SK-N-SH treated with all-trans-retinoic acid at 6 μM for 48 hours (cell line): Measurements from ENCODE around the gene BHLHA15.

Source experiments
- ATAC-seq: fragments of 200-7000 bp; cut with Tn5 transposase; 3 replicates; pipeline ENCODE4 v1.9.1; 2020; ENCODE audit warnings: mild to moderate bottlenecking, moderate library complexity
- ARNTL ChIP-seq: fragments of 450-650 bp; formaldehyde crosslinking; IDR thresholded peaks from 2 replicates; pipeline ENCODE4 v1.5.0; 2020; ENCODE audit warnings: low read depth, mild to moderate bottlenecking, moderate library complexity, borderline replicate concordance
- BACH2 ChIP-seq: fragments of 250-450 bp; sonication (Bioruptor Pico); IDR thresholded peaks from 2 replicates; pipeline ENCODE4 v1.9.0; 2021; ENCODE audit warnings: mild to moderate bottlenecking, borderline replicate concordance
- CSDC2 ChIP-seq: fragments of 250-450 bp; sonication (Bioruptor Pico); IDR thresholded peaks from 2 replicates; pipeline ENCODE4 v1.5.0; 2020; ENCODE audit warnings: mild to moderate bottlenecking, moderate library complexity
- ESRRG ChIP-seq: fragments of 250-450 bp; sonication (Bioruptor Pico); IDR thresholded peaks from 2 replicates; pipeline ENCODE4 v1.6.1; 2021; ENCODE audit warnings: mild to moderate bottlenecking
- GLIS3 ChIP-seq: fragments of 250-450 bp; sonication (Bioruptor Pico); IDR thresholded peaks from 2 replicates; pipeline ENCODE4 v1.5.0; 2020; ENCODE audit warnings: mild to moderate bottlenecking, moderate library complexity
- ISL1 ChIP-seq: fragments of 250-450 bp; sonication (Bioruptor Pico); IDR thresholded peaks from 2 replicates; pipeline ENCODE4 v2.1.2; 2022; ENCODE audit warnings: mild to moderate bottlenecking, moderate library complexity
- OSR1 ChIP-seq: fragments of 250-450 bp; sonication (Bioruptor Pico); IDR thresholded peaks from 2 replicates; pipeline ENCODE4 v1.8.0; 2022; ENCODE audit warnings: moderate library complexity, mild to moderate bottlenecking, inconsistent platforms
- RARB ChIP-seq: fragments of 250-450 bp; sonication (Bioruptor Pico); IDR thresholded peaks from 2 replicates; pipeline ENCODE4 v1.8.0; 2021; ENCODE audit warnings: mild to moderate bottlenecking, moderate library complexity
- SNAI2 ChIP-seq: fragments of 250-450 bp; sonication (Bioruptor Pico); IDR thresholded peaks from 2 replicates; pipeline ENCODE4 v1.5.0; 2020; ENCODE audit warnings: mild to moderate bottlenecking, moderate library complexity
- TCF4 ChIP-seq: fragments of 250-450 bp; sonication (Bioruptor Pico); IDR thresholded peaks from 2 replicates; pipeline ENCODE4 v1.8.0; 2021; ENCODE audit warnings: mild to moderate bottlenecking, moderate library complexity, borderline replicate concordance
- TOX ChIP-seq: fragments of 250-450 bp; sonication (Bioruptor Pico); IDR thresholded peaks from 2 replicates; pipeline ENCODE4 v1.8.0; 2021; ENCODE audit warnings: mild to moderate bottlenecking, moderate library complexity, borderline replicate concordance
- ZC3H10 ChIP-seq: fragments of 250-450 bp; sonication (Bioruptor Pico); IDR thresholded peaks from 2 replicates; pipeline ENCODE4 v1.5.1; 2021; ENCODE audit warnings: mild to moderate bottlenecking, moderate library complexity
- ZFP3 ChIP-seq: fragments of 250-450 bp; sonication (Bioruptor Pico); IDR thresholded peaks from 2 replicates; pipeline ENCODE4 v1.5.0; 2020; ENCODE audit warnings: mild to moderate bottlenecking, moderate library complexity
- ZFP30 ChIP-seq: fragments of 450-650 bp; formaldehyde crosslinking; IDR thresholded peaks from 2 replicates; pipeline ENCODE4 v1.5.0; 2022; ENCODE audit warnings: mild to moderate bottlenecking, moderate library complexity
- ZNF565 ChIP-seq: fragments of 450-650 bp; formaldehyde crosslinking; conservative IDR thresholded peaks from 2 replicates; pipeline ENCODE4 v1.5.0; 2020; ENCODE audit warnings: low read depth, mild to moderate bottlenecking, moderate library complexity
- ZNF70 ChIP-seq: fragments of 450-650 bp; formaldehyde crosslinking; IDR thresholded peaks from 2 replicates; pipeline ENCODE4 v1.5.0; 2020; ENCODE audit warnings: mild to moderate bottlenecking, moderate library complexity
- ZNF8 ChIP-seq: fragments of 450-650 bp; formaldehyde crosslinking; IDR thresholded peaks from 2 replicates; pipeline ENCODE4 v1.5.0; 2020; ENCODE audit warnings: mild to moderate bottlenecking, moderate library complexity
- TF ChIP-seq, protein P1 (sequence below): fragments of 250-450 bp; sonication (Bioruptor Pico); IDR thresholded peaks from 2 replicates; pipeline ENCODE4 v1.5.0; 2020; ENCODE audit warnings: mild to moderate bottlenecking, moderate library complexity
- TF ChIP-seq, protein P2 (sequence below): fragments of 250-450 bp; sonication (Bioruptor Pico); IDR thresholded peaks from 2 replicates; pipeline ENCODE4 v1.5.1; 2020; ENCODE audit warnings: low read depth, mild to moderate bottlenecking, moderate library complexity
- TF ChIP-seq, protein P3 (sequence below): fragments of 250-450 bp; sonication (Bioruptor Pico); IDR thresholded peaks from 2 replicates; pipeline ENCODE4 v1.8.0; 2021; ENCODE audit warnings: low read depth, mild to moderate bottlenecking, moderate library complexity, borderline replicate concordance
- TF ChIP-seq, protein P4 (sequence below): fragments of 250-450 bp; sonication (Bioruptor Pico); IDR thresholded peaks from 2 replicates; pipeline ENCODE4 v1.8.0; 2020; ENCODE audit warnings: mild to moderate bottlenecking, moderate library complexity, borderline replicate concordance

Gene BHLHA15

DNA sequence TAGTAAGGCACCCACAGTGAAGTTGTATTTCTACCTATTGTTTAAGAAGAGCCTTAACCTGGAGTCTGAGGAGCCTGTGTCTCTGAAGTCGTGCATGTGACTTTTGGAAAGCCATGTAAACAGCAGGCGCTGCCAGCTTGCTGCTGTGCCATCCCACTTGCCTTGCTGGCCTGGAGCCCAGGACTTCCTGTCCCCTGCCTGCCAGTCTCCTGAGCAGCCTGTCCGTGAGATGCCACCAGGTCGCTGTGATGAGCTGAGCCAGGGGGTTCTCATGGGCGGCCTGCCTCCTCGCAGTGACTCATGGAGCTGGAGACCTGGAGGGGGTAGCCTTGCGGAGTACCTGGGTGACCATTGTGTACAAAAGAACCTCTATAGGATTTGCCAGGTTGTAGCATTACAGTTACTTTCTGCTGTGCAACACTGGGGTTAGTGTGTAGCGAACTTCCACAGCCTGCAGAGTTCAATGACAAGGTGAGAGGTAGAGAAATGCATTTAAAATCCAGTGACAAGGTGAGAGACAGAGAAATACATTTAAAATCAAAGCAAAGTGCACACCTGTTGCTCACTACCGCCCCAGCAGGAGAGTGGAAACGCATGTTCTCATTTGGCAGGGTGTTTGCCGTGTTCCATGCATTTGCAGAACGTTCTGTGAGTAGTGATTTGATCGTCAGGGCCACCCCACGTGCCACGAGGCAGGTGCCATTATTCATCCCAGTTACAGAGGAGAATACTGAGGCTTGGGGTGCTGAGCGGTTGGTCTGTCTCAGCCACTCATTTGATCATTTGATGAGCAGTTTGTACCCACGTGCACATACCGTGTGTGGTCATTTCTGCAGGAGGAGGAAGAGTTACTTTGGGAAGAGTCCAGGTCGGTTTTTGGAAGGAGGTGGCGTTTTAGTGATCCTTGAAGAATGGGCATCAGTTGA lies 36.6 kb upstream of the BHLHA15 start:
- TF ChIP-seq CSDC2 (CRISPR knock-in tag) (no peak), ZFP3 (CRISPR knock-in tag) (no peak), ESRRG (CRISPR knock-in tag) (no peak), ZNF565 (CRISPR knock-in tag) (no peak), TCF4 (CRISPR knock-in tag) (no peak), ZNF70 (CRISPR knock-in tag) (no peak), ZFP30 (CRISPR knock-in tag) (no peak), SNAI2 (CRISPR knock-in tag) (no peak), GLIS3 (CRISPR knock-in tag) (no peak), BACH2 (no peak), ARNTL (no peak), TOX (CRISPR knock-in tag) (no peak), ZNF8 (CRISPR knock-in tag) (no peak), OSR1 (CRISPR knock-in tag) (no peak)
- TF ChIP-seq, protein P1, sequence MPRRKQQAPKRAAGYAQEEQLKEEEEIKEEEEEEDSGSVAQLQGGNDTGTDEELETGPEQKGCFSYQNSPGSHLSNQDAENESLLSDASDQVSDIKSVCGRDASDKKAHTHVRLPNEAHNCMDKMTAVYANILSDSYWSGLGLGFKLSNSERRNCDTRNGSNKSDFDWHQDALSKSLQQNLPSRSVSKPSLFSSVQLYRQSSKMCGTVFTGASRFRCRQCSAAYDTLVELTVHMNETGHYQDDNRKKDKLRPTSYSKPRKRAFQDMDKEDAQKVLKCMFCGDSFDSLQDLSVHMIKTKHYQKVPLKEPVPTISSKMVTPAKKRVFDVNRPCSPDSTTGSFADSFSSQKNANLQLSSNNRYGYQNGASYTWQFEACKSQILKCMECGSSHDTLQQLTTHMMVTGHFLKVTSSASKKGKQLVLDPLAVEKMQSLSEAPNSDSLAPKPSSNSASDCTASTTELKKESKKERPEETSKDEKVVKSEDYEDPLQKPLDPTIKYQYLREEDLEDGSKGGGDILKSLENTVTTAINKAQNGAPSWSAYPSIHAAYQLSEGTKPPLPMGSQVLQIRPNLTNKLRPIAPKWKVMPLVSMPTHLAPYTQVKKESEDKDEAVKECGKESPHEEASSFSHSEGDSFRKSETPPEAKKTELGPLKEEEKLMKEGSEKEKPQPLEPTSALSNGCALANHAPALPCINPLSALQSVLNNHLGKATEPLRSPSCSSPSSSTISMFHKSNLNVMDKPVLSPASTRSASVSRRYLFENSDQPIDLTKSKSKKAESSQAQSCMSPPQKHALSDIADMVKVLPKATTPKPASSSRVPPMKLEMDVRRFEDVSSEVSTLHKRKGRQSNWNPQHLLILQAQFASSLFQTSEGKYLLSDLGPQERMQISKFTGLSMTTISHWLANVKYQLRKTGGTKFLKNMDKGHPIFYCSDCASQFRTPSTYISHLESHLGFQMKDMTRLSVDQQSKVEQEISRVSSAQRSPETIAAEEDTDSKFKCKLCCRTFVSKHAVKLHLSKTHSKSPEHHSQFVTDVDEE (CRISPR knock-in tag) = no peak
- ATAC-seq = no peak

DNA sequence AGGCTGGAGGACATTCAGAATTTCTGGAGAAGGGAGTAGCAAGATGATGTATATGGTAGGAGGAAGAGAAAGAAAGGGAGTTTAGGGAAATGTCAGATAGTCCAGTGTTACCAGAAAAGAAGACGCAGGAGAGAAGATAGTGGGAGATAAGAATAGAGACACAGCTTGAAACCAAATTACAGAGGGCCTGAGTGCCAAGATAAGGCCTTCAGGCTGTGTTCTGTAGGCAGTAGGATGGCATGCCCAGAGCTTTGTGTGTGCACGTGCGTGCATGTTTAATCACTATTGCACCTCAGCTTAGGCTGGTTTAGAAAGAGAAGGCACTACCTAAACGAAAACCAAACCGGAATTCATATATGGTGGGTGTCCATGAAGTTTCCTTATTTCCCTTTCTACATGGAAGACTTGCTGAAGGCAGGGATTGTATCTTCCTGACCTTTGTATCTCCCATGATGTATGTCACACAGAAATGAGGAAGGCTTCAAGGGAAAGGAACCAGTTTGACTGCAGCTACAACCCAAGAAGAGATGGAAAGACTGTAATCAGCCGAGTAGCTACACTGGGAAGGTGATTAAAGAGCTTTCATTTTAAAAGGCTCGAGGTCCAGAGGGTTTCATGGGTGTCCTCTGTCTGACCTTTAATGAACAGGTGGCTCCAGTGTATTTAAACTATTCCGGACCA lies 35.8 kb upstream of the BHLHA15 start:
- TF ChIP-seq ZNF70 (CRISPR knock-in tag) (no peak), ESRRG (CRISPR knock-in tag) (no peak), ARNTL (no peak), GLIS3 (CRISPR knock-in tag) (no peak), ISL1 (CRISPR knock-in tag) (no peak), RARB (CRISPR knock-in tag) (no peak), SNAI2 (CRISPR knock-in tag) (no peak), BACH2 (no peak), TOX (CRISPR knock-in tag) (no peak), CSDC2 (CRISPR knock-in tag) (no peak), ZNF8 (CRISPR knock-in tag) (no peak)
- TF ChIP-seq, protein P2, sequence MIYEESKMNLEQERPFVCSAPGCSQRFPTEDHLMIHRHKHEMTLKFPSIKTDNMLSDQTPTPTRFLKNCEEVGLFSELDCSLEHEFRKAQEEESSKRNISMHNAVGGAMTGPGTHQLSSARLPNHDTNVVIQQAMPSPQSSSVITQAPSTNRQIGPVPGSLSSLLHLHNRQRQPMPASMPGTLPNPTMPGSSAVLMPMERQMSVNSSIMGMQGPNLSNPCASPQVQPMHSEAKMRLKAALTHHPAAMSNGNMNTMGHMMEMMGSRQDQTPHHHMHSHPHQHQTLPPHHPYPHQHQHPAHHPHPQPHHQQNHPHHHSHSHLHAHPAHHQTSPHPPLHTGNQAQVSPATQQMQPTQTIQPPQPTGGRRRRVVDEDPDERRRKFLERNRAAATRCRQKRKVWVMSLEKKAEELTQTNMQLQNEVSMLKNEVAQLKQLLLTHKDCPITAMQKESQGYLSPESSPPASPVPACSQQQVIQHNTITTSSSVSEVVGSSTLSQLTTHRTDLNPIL (CRISPR knock-in tag) = no peak
- TF ChIP-seq, protein P1 (CRISPR knock-in tag) = no peak
- TF ChIP-seq, protein P3, sequence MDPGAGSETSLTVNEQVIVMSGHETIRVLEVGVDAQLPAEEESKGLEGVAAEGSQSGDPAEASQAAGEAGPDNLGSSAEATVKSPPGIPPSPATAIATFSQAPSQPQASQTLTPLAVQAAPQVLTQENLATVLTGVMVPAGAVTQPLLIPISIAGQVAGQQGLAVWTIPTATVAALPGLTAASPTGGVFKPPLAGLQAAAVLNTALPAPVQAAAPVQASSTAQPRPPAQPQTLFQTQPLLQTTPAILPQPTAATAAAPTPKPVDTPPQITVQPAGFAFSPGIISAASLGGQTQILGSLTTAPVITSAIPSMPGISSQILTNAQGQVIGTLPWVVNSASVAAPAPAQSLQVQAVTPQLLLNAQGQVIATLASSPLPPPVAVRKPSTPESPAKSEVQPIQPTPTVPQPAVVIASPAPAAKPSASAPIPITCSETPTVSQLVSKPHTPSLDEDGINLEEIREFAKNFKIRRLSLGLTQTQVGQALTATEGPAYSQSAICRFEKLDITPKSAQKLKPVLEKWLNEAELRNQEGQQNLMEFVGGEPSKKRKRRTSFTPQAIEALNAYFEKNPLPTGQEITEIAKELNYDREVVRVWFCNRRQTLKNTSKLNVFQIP (CRISPR knock-in tag) = no peak
- ATAC-seq = no peak

DNA sequence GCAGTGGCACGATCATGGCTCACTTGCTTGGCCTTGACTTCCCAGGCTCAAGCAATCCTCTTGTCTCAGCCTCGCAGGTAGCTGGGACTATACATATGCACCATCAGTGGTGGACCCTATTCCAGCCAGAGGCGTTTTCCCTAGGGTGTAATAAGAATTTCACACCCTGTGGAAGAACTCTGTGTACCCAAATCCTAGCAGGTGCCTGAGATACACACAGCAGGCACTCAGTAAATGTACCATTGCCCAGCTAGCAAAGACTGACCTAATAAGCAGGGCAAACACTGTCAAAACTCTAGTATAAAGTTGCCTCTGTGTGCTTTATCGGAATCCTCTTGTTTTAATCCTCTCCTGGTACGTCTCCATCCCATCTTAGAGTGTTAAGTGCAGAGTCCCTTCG lies 33.7 kb upstream of the BHLHA15 start:
- no peak for ATAC-seq
- TF ChIP-seq TOX (CRISPR knock-in tag) (no peak), RARB (CRISPR knock-in tag) (no peak), ZFP3 (CRISPR knock-in tag) (no peak), CSDC2 (CRISPR knock-in tag) (no peak), GLIS3 (CRISPR knock-in tag) (no peak), SNAI2 (CRISPR knock-in tag) (no peak), BACH2 (no peak), ZC3H10 (CRISPR knock-in tag) (no peak)
- TF ChIP-seq, protein P4, sequence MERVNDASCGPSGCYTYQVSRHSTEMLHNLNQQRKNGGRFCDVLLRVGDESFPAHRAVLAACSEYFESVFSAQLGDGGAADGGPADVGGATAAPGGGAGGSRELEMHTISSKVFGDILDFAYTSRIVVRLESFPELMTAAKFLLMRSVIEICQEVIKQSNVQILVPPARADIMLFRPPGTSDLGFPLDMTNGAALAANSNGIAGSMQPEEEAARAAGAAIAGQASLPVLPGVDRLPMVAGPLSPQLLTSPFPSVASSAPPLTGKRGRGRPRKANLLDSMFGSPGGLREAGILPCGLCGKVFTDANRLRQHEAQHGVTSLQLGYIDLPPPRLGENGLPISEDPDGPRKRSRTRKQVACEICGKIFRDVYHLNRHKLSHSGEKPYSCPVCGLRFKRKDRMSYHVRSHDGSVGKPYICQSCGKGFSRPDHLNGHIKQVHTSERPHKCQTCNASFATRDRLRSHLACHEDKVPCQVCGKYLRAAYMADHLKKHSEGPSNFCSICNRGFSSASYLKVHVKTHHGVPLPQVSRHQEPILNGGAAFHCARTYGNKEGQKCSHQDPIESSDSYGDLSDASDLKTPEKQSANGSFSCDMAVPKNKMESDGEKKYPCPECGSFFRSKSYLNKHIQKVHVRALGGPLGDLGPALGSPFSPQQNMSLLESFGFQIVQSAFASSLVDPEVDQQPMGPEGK (CRISPR knock-in tag) = no peak
- TF ChIP-seq, protein P2 (CRISPR knock-in tag) = no peak
- TF ChIP-seq, protein P3 (CRISPR knock-in tag) = no peak
